Vagina (tissue), 2 donors: Measurements from ENCODE around the gene HMX3.

Experiments
- CTCF ChIP-seq, 3 experiments: fragments of 450-650 bp in 2 of 3; fragments of 200-600 bp in 1 of 3; sonication (generic) in 1 of 3; IDR thresholded peaks; one replicate each; pipeline ENCODE4 v1.5.1; 2017 to 2019; ENCODE audit warnings: antibody characterized with exemption in 3 of 3, mild to moderate bottlenecking in 2 of 3, moderate library complexity in 2 of 3
- POLR2A ChIP-seq, 2 donors: fragments of 450-650 bp; IDR thresholded peaks; one replicate each; pipeline ENCODE4 v1.6.1; 2017; ENCODE audit warnings: antibody characterized with exemption in 2 of 2, mild to moderate bottlenecking in 2 of 2, moderate library complexity in 2 of 2
- POLR2AphosphoS5 ChIP-seq, 2 donors: sonication (generic); formaldehyde crosslinking; IDR thresholded peaks; one replicate each; pipeline ENCODE4 v1.9.0; 2017; ENCODE audit warnings: antibody characterized with exemption in 2 of 2, mild to moderate bottlenecking in 2 of 2, low read depth in 1 of 2; ENCODE audit not compliant: insufficient read depth in 1 of 2

- TF ChIP-seq CTCF (IDR thresholded peaks at IDR 0.05) = no peak
- no peak for TF ChIP-seq POLR2A (IDR thresholded peaks at IDR 0.05)
- TF ChIP-seq POLR2AphosphoS5 (IDR thresholded peaks at IDR 0.05; ENCODE audit: insufficient read depth in 1 of 2, low read depth in 1 of 2) = no peak
These were observed 44.6 kb downstream of the HMX3 start for GRCh38 chr10:123180101-123181090.
